NCI-H510A treated with DMSO at 0.1 percent for 48 hours (cell line): ENCODE data around the gene ZNF724.
"Not testable (repeated sequence)": the region's sequence is repeated elsewhere in the genome, so short reads cannot be mapped to it uniquely, and the experiment has no call there.

Experiments
- DNase-seq: peaks from one replicate; lab custom pipeline; 2025; lab: John Stamatoyannopoulos, UW

The ZNF724 gene

GRCh38 chr19:23249911-23250649 lies at the start of gene ZNF724:
Gene ZNF724 (minus strand): TSS chr19:23250394. CDS start chr19:23250242, 152 bp downstream.
- DNase-seq, result peak; percentile 92

GRCh38 chr19:23294141-23294540 lies 43.9 kb upstream of the ZNF724 start:
- DNase-seq, result no peak

- not testable (repeated sequence) for DNase-seq
Observed at GRCh38 chr19:23289966-23290365, 39.8 kb upstream of the ZNF724 start.

DNA sequence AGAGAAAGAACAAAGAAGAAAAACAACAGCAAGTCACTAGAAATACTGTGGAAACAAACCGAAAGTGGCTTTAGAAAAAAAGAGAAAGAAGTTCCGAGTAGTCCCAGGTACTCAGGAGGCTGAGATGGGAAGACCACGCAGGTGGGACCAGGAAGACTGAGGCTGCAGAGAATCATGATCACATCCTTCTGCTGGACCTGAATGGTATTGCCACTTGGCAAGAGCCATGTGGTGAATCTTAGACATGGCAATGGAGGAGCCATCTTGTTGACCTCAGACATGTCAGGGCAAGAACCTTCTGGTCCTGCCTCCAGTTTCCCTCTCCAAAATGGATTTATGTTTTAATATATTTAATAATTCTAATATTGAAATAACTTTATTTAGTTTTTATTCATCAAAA lies 37.4 kb upstream of the ZNF724 start:
- no peak for DNase-seq

DNA sequence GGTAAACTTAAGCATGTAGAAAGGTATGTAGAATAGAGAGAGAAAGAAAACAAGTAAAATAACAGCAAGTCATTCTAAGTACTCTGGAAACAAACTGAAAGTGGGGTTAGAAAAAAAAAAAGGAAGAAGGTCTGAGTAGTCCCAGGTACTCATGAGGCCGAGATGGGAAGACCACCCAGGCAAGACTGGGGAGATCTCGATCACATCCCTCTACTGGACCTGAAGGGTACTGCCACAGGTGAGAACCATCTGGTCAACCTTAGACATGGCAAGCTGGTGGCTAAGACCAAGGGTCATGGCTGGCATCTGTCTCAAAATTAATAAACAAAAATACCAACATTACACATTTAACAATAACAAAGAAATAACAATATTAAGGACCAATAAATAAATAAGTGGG lies 36.3 kb upstream of the ZNF724 start:
- no peak for DNase-seq

DNA sequence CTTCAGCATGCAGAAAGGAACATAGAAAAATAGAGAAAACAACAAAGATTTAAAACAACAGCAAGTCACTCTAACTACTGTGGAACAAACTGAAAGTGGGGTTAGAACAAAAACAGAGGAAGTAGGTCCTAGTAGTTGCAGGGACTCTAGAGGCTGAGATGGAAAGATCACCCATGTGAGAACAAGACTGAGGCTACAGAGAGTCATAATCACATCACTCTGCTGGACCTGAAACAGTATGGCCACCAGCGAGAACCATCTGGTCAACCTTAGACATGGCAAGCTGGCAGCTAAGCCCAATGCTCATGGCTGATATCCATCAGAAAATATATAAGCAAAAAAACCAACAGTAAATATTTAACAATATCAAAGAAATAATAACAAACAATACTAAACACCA lies 35.8 kb upstream of the ZNF724 start:
- DNase-seq, result no peak

DNA sequence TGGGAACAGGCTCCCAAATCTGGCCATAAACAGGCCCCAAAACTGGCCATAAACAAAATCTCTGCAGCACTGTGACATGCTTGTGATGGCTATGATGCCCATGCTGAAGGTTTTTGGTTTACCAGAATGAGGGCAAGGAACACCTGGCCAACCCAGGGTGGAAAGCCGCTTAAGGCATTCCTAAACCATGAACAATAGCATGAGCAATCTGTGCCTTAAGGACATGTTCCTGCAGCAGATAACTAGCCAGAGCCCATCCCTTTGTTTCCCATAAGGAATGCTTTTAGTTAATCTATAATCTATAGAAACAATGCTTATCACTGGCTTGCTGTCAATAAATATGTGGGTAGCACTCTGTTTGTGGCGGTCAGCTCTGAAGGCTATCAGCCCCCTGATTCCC lies 35.1 kb upstream of the ZNF724 start:
- DNase-seq, result not testable (repeated sequence)

DNA sequence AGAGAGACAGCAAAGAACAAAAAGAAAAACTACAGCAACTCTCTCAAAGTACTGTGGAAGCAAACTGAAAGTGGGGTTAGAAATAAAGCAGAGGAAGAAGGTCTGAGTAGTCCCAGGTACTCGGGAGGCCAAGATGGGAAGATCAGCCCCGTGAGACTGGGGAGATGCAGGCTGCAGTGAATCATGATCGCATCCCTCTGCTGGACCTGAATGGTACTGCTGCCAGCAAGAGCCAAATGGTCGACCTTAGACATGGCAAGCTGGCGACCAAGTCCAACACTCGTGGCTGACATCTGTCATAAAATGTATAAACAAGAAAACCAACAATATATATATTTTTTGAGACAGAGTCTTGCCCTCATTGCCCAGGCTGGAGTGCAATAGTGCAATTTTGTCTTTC lies 33.7 kb upstream of the ZNF724 start:
- no peak for DNase-seq

DNA sequence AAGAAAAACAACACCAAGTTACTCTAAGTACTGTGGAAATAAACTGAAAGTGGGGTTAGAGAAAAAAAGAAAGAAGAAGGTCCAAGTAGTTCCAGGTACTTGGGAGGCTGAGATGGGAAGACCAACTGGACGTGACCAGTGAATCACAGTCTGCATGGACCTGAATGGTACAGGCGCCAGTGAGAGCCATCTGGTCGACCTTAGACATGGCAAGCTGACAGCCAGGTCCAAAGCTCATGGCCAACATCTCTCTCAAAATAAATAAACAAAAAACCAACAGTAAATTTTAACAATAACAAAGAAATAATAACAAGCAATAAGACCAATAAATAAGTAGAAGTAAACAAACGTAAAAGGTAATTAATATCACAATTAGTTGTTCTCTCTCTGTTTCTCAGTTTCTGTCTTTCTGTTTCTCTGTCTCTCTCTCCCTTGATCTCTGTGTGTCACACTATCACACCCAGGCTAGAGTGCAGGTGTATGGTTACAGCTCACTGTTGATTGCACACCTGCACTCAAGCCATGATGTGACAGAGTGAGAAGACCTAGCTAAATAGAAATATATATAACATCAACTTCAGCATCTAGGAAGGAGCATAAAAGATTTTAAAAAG lies 31.6 kb upstream of the ZNF724 start:
- no peak for DNase-seq

GRCh38 chr19:23278118-23278517 lies 27.9 kb upstream of the ZNF724 start:
- DNase-seq, result not testable (repeated sequence)

DNA sequence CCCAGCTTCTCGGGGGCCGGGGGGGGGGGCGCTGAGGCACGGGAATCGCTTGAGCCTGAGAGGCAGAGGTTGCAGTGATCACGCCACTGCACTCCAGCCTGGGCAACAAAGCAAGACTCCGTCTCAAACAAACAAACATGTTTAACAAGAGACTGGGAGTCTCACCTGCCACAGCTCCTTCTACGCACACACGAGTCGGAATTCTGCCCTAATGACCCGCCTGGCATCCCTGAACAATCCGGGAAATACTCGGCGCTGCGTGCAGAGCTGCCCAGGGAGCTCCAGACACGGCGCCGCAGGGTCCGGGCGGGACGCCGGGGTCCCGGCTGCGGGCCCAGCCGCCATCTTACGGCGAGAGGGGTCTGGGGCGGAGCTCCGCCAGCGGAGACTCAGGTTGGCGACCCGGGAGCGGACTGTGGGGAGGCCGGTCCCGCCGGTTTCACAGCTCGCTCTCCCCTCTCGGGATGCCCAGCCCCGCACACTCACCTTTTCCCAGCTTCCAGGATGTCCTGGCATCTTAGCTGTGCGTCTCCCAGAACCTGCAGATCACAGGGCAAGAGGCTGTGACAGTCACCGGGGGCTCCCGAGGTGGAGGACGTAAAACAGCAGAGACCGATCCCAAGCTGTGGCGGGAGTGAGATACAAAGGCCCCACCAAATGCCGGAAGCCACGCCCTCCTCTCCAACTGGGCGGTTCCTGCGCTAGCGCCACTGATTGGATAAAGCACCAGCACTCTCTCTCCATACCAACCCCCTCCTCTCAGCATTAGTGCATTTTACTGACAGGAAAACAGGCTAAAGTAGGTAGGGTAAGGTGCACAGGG lies 23.6 kb upstream of the ZNF724 start:
- DNase-seq, result peak; percentile 87

- DNase-seq, result no peak
Observed at GRCh38 chr19:23273022-23273589, 22.9 kb upstream of the ZNF724 start.

- DNase-seq, result no peak
Observed at GRCh38 chr19:23263870-23264590, 13.8 kb upstream of the ZNF724 start.

DNA sequence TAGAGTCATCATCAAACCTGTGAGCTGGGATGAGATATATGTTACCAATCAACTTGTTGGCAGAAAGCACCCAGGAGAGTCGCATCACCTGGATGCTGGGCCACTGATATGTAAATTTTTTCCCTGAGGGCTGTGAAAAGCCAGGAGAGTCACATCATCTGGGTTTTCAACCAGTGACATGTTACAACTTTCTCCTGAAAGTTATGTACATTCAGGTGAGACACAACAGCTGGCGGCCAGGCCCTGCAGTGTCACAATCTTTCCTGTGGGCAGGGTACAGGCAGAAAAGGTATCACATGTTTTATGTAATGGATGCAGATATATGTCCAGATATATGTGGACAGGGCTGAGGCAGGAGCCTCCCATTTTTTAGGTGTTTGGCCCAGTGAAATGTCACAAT lies 13.2 kb upstream of the ZNF724 start:
- no peak for DNase-seq

DNA sequence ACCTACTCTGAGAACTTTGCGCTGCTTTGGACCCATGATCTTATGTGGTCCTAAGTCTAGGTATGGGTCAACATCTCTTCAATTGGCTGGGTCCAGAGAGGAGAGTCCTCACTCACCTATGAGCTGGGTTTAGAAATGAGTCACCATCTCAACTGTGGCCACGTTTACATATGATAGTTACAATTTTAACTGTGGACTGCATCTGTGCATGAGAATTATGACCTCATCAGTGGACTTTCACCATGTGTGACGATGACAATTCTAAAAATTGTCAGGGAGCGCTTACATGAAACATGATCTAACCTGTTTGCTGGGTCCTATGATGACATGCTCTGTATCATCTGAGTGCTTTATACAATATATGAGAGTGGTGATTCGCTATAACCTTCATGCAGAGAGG lies 12.7 kb upstream of the ZNF724 start:
- DNase-seq, result no peak

- no peak for DNase-seq
Observed at GRCh38 chr19:23261496-23262020, 11.4 kb upstream of the ZNF724 start.

DNA sequence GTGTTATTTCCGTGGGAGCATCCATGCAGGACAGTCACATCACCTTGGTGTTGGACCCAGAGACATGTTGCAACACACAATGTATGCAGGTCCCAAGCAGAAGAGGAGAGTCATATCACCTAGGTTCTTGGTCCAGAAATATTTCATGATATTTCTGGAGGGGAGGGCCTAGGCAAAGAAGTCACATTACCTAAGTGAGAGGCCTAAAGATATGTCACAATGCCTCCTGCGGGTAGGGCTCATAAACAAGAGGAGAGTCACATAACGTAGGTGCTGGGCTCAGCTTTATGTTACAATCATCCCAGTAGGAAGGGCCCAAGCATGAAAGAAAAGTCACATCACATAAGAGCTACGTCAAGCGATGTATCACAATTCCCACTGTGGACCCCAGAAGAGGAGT lies 10.8 kb upstream of the ZNF724 start:
- no peak for DNase-seq

- DNase-seq, result no peak
Observed at GRCh38 chr19:23259961-23260360, 9.8 kb upstream of the ZNF724 start.

- DNase-seq, result no peak
Observed at GRCh38 chr19:23255700-23256099, 5.5 kb upstream of the ZNF724 start.

- DNase-seq, result no peak
Observed at GRCh38 chr19:23254141-23254910, 4.1 kb upstream of the ZNF724 start.

- DNase-seq, result not testable (repeated sequence)
Observed at GRCh38 chr19:23253256-23253655, 3.1 kb upstream of the ZNF724 start.
